HepG2 (cell line): ENCODE data around the gene HSPB2. TPM values are rescaled to one million over a fixed set of nuclear protein-coding genes. Genes with fewer than 3 reads are reported as not detected.

ENCODE experiments used
- FOSL1 ChIP-seq: sonication (generic); formaldehyde crosslinking; IDR thresholded peaks from 2 replicates; pipeline ENCODE4 v1.9.0; 2021; ENCODE audit warnings: missing genetic modification reagents, borderline replicate concordance
- HMGA1 ChIP-seq: sonication (generic); formaldehyde crosslinking; conservative IDR thresholded peaks from 2 replicates; pipeline ENCODE4 v1.4.0; 2020; ENCODE audit warnings: missing genetic modification reagents
- KIAA2018 ChIP-seq: sonication (generic); formaldehyde crosslinking; IDR thresholded peaks from 2 replicates; pipeline ENCODE4 v1.5.0; 2020; ENCODE audit warnings: mild to moderate bottlenecking, missing genetic modification reagents, borderline replicate concordance
- KLF12 ChIP-seq: sonication (generic); formaldehyde crosslinking; IDR thresholded peaks from 2 replicates; pipeline ENCODE4 v1.4.0; 2020; ENCODE audit warnings: missing genetic modification reagents, borderline replicate concordance
- RAD21 ChIP-seq: fragments of 450-650 bp; formaldehyde crosslinking; IDR thresholded peaks from 2 replicates; pipeline ENCODE4 v1.5.0; 2020; ENCODE audit warnings: mild to moderate bottlenecking
- SETDB1 ChIP-seq: sonication (generic); formaldehyde crosslinking; IDR thresholded peaks from 2 replicates; pipeline ENCODE4 v1.5.1; 2020; ENCODE audit warnings: missing genetic modification reagents, mild to moderate bottlenecking, borderline replicate concordance
- SPEN ChIP-seq: sonication (generic); formaldehyde crosslinking; IDR thresholded peaks from 2 replicates; pipeline ENCODE4 v1.5.1; 2020; ENCODE audit warnings: low read depth, mild to moderate bottlenecking, missing genetic modification reagents
- ZNF275 ChIP-seq: sonication (generic); formaldehyde crosslinking; IDR thresholded peaks from 2 replicates; pipeline ENCODE4 v1.8.0; 2022; ENCODE audit warnings: missing genetic modification reagents, mild to moderate bottlenecking, inconsistent platforms, borderline replicate concordance
- ZNF407 ChIP-seq: sonication (generic); formaldehyde crosslinking; IDR thresholded peaks from one replicate; pipeline ENCODE4 v1.5.1; 2020; ENCODE audit warnings: mild to moderate bottlenecking, missing genetic modification reagents; ENCODE audit errors: not compliant biosample characterization
- ZNF572 ChIP-seq: sonication (generic); formaldehyde crosslinking; IDR thresholded peaks from 2 replicates; pipeline ENCODE4 v1.5.1; 2020; ENCODE audit warnings: mild to moderate bottlenecking, missing genetic modification reagents
- polyA plus RNA-seq, 8 experiments: library from polyadenylated mRNA; depleted of rRNA in 3 of 8; stranded (reverse) in 7 of 8; unstranded in 1 of 8; fragments of >200 nt; fragmentation: Illumina TruSeq in 4 of 8; extraction: Trizol in 4 of 8; gene quantifications; 2 replicates each; pipeline versions ENCODE4 v1.2.1 to v1.2.3, GENCODE V29; 2011 to 2016; ENCODE audit warnings: low read depth in 4 of 8, missing spikeins in 1 of 8, mixed read lengths in 1 of 8; ENCODE audit not compliant: insufficient read depth in 1 of 8
- total RNA-seq, 5 experiments: library from RNA; depleted of rRNA; stranded (reverse); fragments of >200 nt; fragmentation: Illumina TruSeq; extraction: Trizol; gene quantifications; 2 replicates each; pipeline ENCODE4 v1.2.3, GENCODE V29; 2016; ENCODE audit warnings: low read depth in 1 of 5

Gene HSPB2
- total and polyA plus RNA-seq, 2 of the 13 experiments (the other 11 are each of a cell fraction or from before 2014, with no cell fraction given): 0.04 TPM; not detected in 1

GRCh38 chr11:111870886-111871692, 41.4 kb upstream of the HSPB2 start, which contains the start of gene ALG9 (continued):
- peak; percentile 43 for TF ChIP-seq ZNF407
- peak; percentile 76 for TF ChIP-seq SPEN
- TF ChIP-seq KIAA2018 (CRISPR knock-in tag): no peak
- TF ChIP-seq ZNF572 (CRISPR knock-in tag): no peak
- peak; percentile 74; the same call in 1 of the 2 replicates for TF ChIP-seq KLF12 (CRISPR knock-in tag)
- TF ChIP-seq SETDB1 (CRISPR knock-in tag): no peak
- peak; percentile 77; the same call in 1 of the 2 replicates for TF ChIP-seq ZNF275 (CRISPR knock-in tag)
- TF ChIP-seq FOSL1 (CRISPR knock-in tag): no peak
- no peak for TF ChIP-seq HMGA1 (CRISPR knock-in tag)
- TF ChIP-seq RAD21 (CRISPR knock-in tag): no peak
